Superior temporal gyrus (tissue), 1 donor: ENCODE measurements around the gene WNT5A.

ENCODE experiments used
- DNase-seq: peaks from one replicate; pipeline ENCODE4 v3.0.0-alpha.2; 2016; ENCODE audit errors: extremely low spot score

Gene WNT5A

DNA sequence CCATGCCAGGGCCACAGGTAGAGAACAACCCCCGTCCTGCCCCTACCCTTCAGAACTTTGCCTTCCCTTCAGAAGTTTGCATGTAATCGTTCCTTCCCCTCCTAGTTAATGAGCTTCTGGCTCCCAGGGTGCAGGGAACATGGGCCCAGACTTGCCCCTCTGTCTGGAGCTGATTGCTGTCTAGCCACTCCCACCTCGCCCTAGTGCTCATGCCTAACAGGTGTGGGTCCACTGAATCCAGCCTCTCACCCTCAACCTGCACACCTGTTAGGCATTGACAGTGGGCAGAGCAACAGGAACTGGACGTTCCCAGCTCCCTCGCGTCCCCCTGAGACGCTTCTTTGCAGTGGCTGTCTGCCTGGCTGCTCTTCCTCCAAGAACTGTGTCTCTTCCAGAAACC, 40.3 kb downstream of the WNT5A start:
- no peak for DNase-seq

DNA sequence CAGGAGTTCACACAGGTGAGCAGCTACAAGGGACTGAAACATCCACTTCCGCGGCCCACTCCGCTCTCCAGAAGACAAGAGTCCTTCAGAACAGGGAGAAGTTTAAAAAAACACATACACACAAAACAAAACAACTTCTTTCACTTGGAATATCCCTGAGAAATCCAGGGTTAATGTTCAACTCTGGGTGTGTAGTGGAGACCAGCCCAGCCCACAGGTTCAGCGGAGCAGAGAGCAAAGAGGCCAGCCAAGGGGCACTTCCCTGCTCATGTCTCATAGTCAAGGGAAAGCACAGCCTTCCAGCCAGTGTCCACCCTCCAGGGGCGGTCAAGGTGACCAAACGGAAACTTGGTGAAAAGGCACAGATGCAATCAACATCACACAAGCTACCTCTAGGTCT, 41.6 kb downstream of the WNT5A start:
- no peak for DNase-seq

GRCh38 chr3:55443346-55443745, 43.8 kb downstream of the WNT5A start:
- DNase-seq, result no peak

GRCh38 chr3:55442861-55443260, 44.2 kb downstream of the WNT5A start:
- DNase-seq, result no peak

GRCh38 chr3:55441499-55441898, 45.6 kb downstream of the WNT5A start:
- DNase-seq, result no peak

GRCh38 chr3:55440104-55440708, 46.9 kb downstream of the WNT5A start:
- DNase-seq, result no peak

GRCh38 chr3:55439657-55440056, 47.4 kb downstream of the WNT5A start:
- no peak for DNase-seq

DNA sequence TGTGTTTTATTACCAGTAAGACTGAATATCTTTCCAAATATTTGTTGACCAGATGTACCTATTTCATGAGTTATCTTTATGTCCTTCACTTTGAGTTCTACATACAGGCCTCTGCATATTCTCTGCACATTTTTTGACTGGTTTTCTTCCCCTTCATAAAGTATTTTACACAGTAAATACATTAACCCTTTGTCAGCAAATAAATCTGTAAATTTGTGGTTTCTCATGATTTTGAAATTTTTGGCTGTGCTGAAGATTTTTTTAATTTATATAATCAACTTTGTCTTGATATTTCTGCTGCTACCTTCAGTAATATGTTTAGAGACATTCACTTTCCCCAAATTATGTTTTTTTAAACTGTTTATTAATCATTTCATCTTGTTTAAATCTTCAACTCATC, 50.5 kb downstream of the WNT5A start:
- no peak for DNase-seq

DNA sequence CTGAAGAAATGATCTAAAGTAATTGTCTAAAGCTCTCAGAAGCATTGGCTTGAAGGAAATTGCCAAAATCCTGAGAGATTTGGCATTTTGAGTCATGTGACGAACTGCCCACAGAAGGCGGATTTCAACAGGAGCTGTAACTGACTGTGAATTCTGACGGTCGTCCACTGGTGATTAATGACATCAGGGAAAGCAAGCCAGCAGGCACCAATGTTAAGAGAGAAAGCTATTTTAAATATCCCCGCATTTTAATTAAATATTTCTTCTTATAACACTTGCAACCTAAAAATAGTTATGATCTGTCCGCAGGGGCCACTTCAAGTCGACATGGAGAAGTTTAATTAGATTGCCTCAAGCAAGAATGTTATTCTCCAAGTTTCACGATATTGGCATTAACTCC, 51.6 kb downstream of the WNT5A start:
- DNase-seq, result no peak

DNA sequence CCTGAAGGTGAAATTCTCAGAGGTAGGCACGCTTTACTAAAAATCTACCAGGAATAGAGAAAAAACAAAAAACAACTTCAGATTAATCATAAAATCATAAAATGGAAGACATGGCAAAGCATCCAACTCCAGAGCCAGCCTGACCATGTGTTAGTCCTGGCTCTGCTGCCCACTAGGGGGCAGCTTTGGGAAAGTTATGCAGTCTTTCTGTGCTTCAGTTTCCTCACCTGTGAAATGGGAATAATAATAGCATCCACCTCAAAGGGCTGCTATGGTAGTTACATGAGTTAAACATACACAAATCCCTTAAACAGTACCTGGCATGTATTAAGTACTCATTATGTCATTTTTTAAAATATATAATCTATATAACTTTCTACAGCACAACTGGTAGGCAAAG, 52.3 kb downstream of the WNT5A start:
- no peak for DNase-seq

- no peak for DNase-seq
Observed at GRCh38 chr3:55431041-55431440, 56.1 kb downstream of the WNT5A start.

- no peak for DNase-seq
Observed at GRCh38 chr3:55427739-55428138, 59.4 kb downstream of the WNT5A start.

- DNase-seq, result no peak
Observed at GRCh38 chr3:55426486-55426885, 60.6 kb downstream of the WNT5A start.

- DNase-seq, result no peak
Observed at GRCh38 chr3:55423782-55424181, 63.3 kb downstream of the WNT5A start.

DNA sequence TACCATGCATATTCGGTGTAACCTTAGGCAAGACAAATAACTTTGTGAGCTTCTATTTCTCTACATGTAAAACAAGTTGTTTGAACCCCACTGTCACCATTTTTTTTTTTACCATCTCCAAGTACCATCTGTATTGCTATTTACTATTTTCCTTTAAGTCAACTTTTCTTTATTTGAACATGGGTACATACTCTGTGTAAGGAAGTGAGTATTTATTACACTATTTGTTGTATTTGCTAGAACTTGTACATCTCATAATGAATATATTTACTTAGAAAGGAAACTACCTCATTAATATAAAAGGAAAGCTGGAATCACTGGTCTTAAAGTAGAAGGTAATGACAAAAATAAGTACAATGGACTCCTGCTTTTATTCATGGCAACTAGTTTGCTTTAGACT, 69.9 kb downstream of the WNT5A start:
- no peak for DNase-seq

- DNase-seq, result no peak
Observed at GRCh38 chr3:55416331-55416821, 70.7 kb downstream of the WNT5A start.
